Activated CD8-positive, alpha-beta memory T cell treated with anti-CD3 and anti-CD28 coated beads for 1 hour (primary cell): Measurements from ENCODE around the gene VAPA.
"Not testable (repeated sequence)": the region's sequence is repeated elsewhere in the genome, so short reads cannot be mapped to it uniquely, and the experiment has no call there.

ENCODE experiments used
- DNase-seq, 2 donors: peaks; one replicate each; pipeline ENCODE4 v3.0.0-alpha.2; 2020; ENCODE audit warnings: low read depth in 1 of 2; ENCODE audit errors: extremely low read depth in 1 of 2

Gene VAPA

GRCh38 chr18:9885170-9886004, 28.4 kb upstream of the VAPA start, which contains the start of gene TXNDC2:
TXNDC2 (plus strand) TSS chr18:9885973; CDS start chr18:9886681, 708 bp downstream.
- DNase-seq = no peak

GRCh38 chr18:9886005-9886348, 27.8 kb upstream of the VAPA start:
- no peak for DNase-seq

GRCh38 chr18:9887992-9888391, 25.8 kb upstream of the VAPA start:
- no peak for DNase-seq

GRCh38 chr18:9890196-9890595, 23.6 kb upstream of the VAPA start:
- DNase-seq = no peak

- DNase-seq = no peak
Observed at GRCh38 chr18:9890957-9891356, 22.9 kb upstream of the VAPA start.

GRCh38 chr18:9891515-9891914, 22.3 kb upstream of the VAPA start:
- not testable (repeated sequence) for DNase-seq

GRCh38 chr18:9894454-9895068, 19.3 kb upstream of the VAPA start:
- DNase-seq = no peak

- no peak for DNase-seq
Observed at GRCh38 chr18:9897129-9897528, 16.7 kb upstream of the VAPA start.

GRCh38 chr18:9897787-9898291, 16.0 kb upstream of the VAPA start:
- not testable (repeated sequence) for DNase-seq

GRCh38 chr18:9898792-9899549, 14.8 kb upstream of the VAPA start:
- no peak for DNase-seq

GRCh38 chr18:9899550-9899930, 14.3 kb upstream of the VAPA start:
- not testable (repeated sequence) for DNase-seq

- no peak for DNase-seq
Observed at GRCh38 chr18:9900699-9901098, 13.1 kb upstream of the VAPA start.

GRCh38 chr18:9901377-9901776, 12.4 kb upstream of the VAPA start:
- DNase-seq = no peak

GRCh38 chr18:9902264-9902663, 11.6 kb upstream of the VAPA start:
- DNase-seq = not testable (repeated sequence)

GRCh38 chr18:9902832-9903231, 11.0 kb upstream of the VAPA start:
- DNase-seq = no peak

- no peak for DNase-seq
Observed at GRCh38 chr18:9905401-9905922, 8.4 kb upstream of the VAPA start.

- DNase-seq = no peak
Observed at GRCh38 chr18:9906481-9906880, 7.3 kb upstream of the VAPA start.

- DNase-seq = no peak
Observed at GRCh38 chr18:9907867-9908266, 5.9 kb upstream of the VAPA start.

GRCh38 chr18:9910071-9910470, 3.7 kb upstream of the VAPA start:
- no peak for DNase-seq

GRCh38 chr18:9910661-9911060, 3.2 kb upstream of the VAPA start:
- no peak for DNase-seq

- no peak for DNase-seq
Observed at GRCh38 chr18:9911226-9911625, 2.6 kb upstream of the VAPA start.
